ENCODE results near the gene RSBN1L. TPM values are rescaled to one million over a fixed set of nuclear protein-coding genes. Genes with fewer than 3 reads are reported as not detected.

The RSBN1L gene
- total and polyA plus RNA-seq, 2 of the 8 experiments (the other 6 are each of a cell fraction or from before 2014, with no cell fraction given) = 4.1 to 22.1 TPM

GRCh38 chr7:77679608-77680007, 16.7 kb upstream of the RSBN1L start:
- no peak overlapping the region for H3K18ac ChIP-seq (ENCODE audit: extremely low read depth, low read length)
- H3K4ac ChIP-seq (replicated peaks; ENCODE audit: insufficient read length, low read depth, low read length) = no peak overlapping the region
- no peaks in the 10 kb centered on the region for H3K9me3 ChIP-seq (ENCODE audit: insufficient read depth in 2 of 2, low read depth in 1 of 2, low read length in 1 of 2)
- no peak overlapping the region for H3K23ac ChIP-seq (ENCODE audit: insufficient read length)
- ChIA-PET CTCF (ENCODE audit: partially characterized antibody) (interaction anchor here (1.1 to 2.5 kb wide), 4 partner anchors 13 to 227 kb away, joined by 3 to 8 read pairs (median 4); no protein-coding TSS in a partner anchor), POLR2A (ENCODE audit: partially characterized antibody) (interaction anchor here (1.0 kb wide), 1 partner anchor 16 kb away, joined by 3 read pairs; no protein-coding TSS in a partner anchor)
- no peaks in the 10 kb centered on the region for H4K20me1 ChIP-seq (replicated peaks in 1 of 2; ENCODE audit: control insufficient read depth in 1 of 2, insufficient read depth in 2 of 2, low read length in 2 of 2)
- no peaks in the 10 kb centered on the region for H3K27me3 ChIP-seq (replicated peaks in 1 of 4; ENCODE audit: control insufficient read depth in 3 of 4, extremely low read depth in 1 of 4, insufficient read depth in 3 of 4, low read length in 3 of 4)
- no peak overlapping the region for H3K14ac ChIP-seq (ENCODE audit: insufficient read length)
- H3K56ac ChIP-seq (replicated peaks; ENCODE audit: insufficient read length, low read depth, low read length) = no peak overlapping the region
- H2BK20ac ChIP-seq (ENCODE audit: low read length) = no peak overlapping the region
- H3K9ac ChIP-seq (replicated peaks in 1 of 4; ENCODE audit: extremely low read depth in 1 of 4, low read depth in 3 of 4, low read length in 3 of 4) = no peak overlapping the region
- peaks cover 0 to 19% (median 9%) of the 10 kb centered on the region in 4 experiments; a peak in 2 of 8 replicates for H3K36me3 ChIP-seq (ENCODE audit: control insufficient read depth in 2 of 4, insufficient read depth in 4 of 4, low read length in 3 of 4)
- H3K79me2 ChIP-seq (ENCODE audit: control insufficient read depth in 1 of 2, insufficient read depth in 2 of 2, low read length in 2 of 2) = no peaks in the 10 kb centered on the region
- no peak overlapping the region for H2BK12ac ChIP-seq (ENCODE audit: low read depth, low read length)
- no peak overlapping the region for H3K27ac ChIP-seq (ENCODE audit: low read depth, low read length)
- no peak overlapping the region for H3K4me3 ChIP-seq (ENCODE audit: extremely low read depth in 1 of 4, insufficient read depth in 2 of 4, low read depth in 3 of 4, low read length in 4 of 4)
- no peak overlapping the region for H3K4me2 ChIP-seq (ENCODE audit: insufficient read depth in 1 of 2, low read depth in 2 of 2, low read length in 2 of 2)
- no peak for FAIRE-seq
- H2BK120ac ChIP-seq (replicated peaks; ENCODE audit: low read depth, low read length) = no peak overlapping the region
- DNase-seq (ENCODE audit: low read depth in 1 of 2, low spot score in 2 of 2) = no peak
- no peak overlapping the region for H4K5ac ChIP-seq (ENCODE audit: insufficient read length, low read depth, low read length)
- no peak overlapping the region for H2AFZ ChIP-seq (ENCODE audit: low read length)
- H4K91ac ChIP-seq (replicated peaks; ENCODE audit: insufficient read length, low read length) = no peak overlapping the region
- H3K4me1 ChIP-seq (replicated peaks in 1 of 4; ENCODE audit: control insufficient read depth in 3 of 4, insufficient read depth in 4 of 4, low read length in 3 of 4) = peaks cover 0 to 6% (median 2%) of the 10 kb centered on the region in 4 experiments; a peak in 2 of 7 replicates
- H2AK5ac ChIP-seq (ENCODE audit: low read depth, low read length) = no peak overlapping the region
- H2BK15ac ChIP-seq (ENCODE audit: low read length) = no peak overlapping the region
- no peak overlapping the region for H4K8ac ChIP-seq (ENCODE audit: extremely low read depth, insufficient read depth, low read length)
- H2BK5ac ChIP-seq (ENCODE audit: low read depth, low read length) = no peak overlapping the region
- H3K79me1 ChIP-seq (ENCODE audit: low read depth, low read length) = no peaks in the 10 kb centered on the region
- H3K23me2 ChIP-seq (ENCODE audit: low read depth, low read length) = no peaks in the 10 kb centered on the region
- TF ChIP-seq JUN (IDR thresholded peaks at IDR 0.05; ENCODE audit: low read depth, low read length) (no peak), SIX5 (IDR thresholded peaks at IDR 0.05; ENCODE audit: low read depth, low read length) (no peak), ASH2L (IDR thresholded peaks at IDR 0.05; ENCODE audit: low read length) (no peak), CTCF (IDR thresholded peaks at IDR 0.05; ENCODE audit: control extremely low read depth in 1 of 3, insufficient read depth in 1 of 3, low read depth in 1 of 3, low read length in 3 of 3) (no peak), TBP (IDR thresholded peaks at IDR 0.05; ENCODE audit: low read depth, low read length) (no peak), TEAD4 (IDR thresholded peaks at IDR 0.05; ENCODE audit: low read depth, low read length) (no peak), EZH2 (IDR thresholded peaks at IDR 0.05; ENCODE audit: low read depth, low read length, severe bottlenecking) (no peak), NANOG (IDR thresholded peaks at IDR 0.05; ENCODE audit: insufficient read depth, low read depth, low read length, poor library complexity, severe bottlenecking) (no peak), TCF12 (IDR thresholded peaks at IDR 0.05; ENCODE audit: low read depth, low read length) (no peak), RNF2 (IDR thresholded peaks at IDR 0.05; ENCODE audit: borderline replicate concordance, low read depth, low read length, missing control alignments, poor library complexity, severe bottlenecking) (no peak), RAD21 (IDR thresholded peaks at IDR 0.05 in 1 of 2, conservative IDR thresholded peaks at IDR 0.05 in 1 of 2; ENCODE audit: low read depth in 2 of 2, low read length in 2 of 2) (no peak), CBX5 (IDR thresholded peaks at IDR 0.05; ENCODE audit: low read depth, low read length) (no peak)

Data from H1 (cell line).